ENCODE results near the gene ABCA13.

Gene ABCA13

DNA sequence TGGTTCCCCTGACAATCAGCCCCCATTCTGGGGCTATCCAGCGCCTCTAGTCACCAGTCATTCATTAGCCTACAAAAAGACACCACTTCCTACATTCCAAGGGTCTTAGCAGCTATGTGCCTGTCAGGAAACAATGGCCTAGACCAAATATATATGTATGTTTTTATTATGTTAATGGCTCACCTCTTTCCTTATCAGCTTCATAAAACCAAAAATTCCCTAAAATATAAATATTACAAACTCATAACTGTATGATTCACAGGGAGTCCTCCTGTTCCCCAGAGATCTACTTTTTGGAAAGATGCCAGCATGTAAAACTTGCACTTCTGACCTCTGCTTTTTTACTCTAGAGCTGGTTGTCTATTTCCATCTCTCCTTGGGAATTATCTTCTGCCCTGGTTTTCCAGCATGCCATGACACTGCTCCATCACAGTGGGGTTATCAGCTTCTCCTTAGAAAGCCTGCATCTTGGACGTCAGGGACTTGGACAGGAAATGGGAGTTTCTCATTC lies 79.2 kb downstream of the ABCA13 start:
- Histone ChIP-seq H3K4me1 (ENCODE audit: control insufficient read depth, insufficient read depth, low read length) (no peaks in the 10 kb centered on the region), H3K4me3 (ENCODE audit: low read depth, low read length) (no peak overlapping the region), H3K9me3 (ENCODE audit: control insufficient read depth, insufficient read depth, low read depth, low read length) (no peaks in the 10 kb centered on the region), H3K27ac (ENCODE audit: extremely low read depth, low read depth, low read length) (no peak overlapping the region), H3K36me3 (ENCODE audit: control insufficient read depth in 2 of 2, insufficient read depth in 1 of 2, low read length in 2 of 2) (no peaks in the 10 kb centered on the region)
- CTCF ChIA-PET, result interaction anchor here (0.6 kb wide), 1 partner anchor 1532 kb away, joined by 3 read pairs; no protein-coding TSS in a partner anchor
- POLR2A ChIA-PET, result no interaction called here
- TF ChIP-seq FEZF1 (tag by site-specific recombination; IDR thresholded peaks at IDR 0.05) (no peak), ZNF529 (tag by site-specific recombination; IDR thresholded peaks at IDR 0.05; ENCODE audit: insufficient replicate concordance) (no peak), REPIN1 (tag by site-specific recombination; IDR thresholded peaks at IDR 0.05; ENCODE audit: low read depth) (no peak), ZFHX2 (tag by site-specific recombination; conservative IDR thresholded peaks at IDR 0.05) (no peak), ZNF624 (tag by site-specific recombination; IDR thresholded peaks at IDR 0.05) (no peak), ZNF274 (IDR thresholded peaks at IDR 0.05; ENCODE audit: low read length) (no peak), ZNF274 (tag by site-specific recombination; IDR thresholded peaks at IDR 0.05; ENCODE audit: borderline replicate concordance) (no peak), ZNF843 (tag by site-specific recombination; IDR thresholded peaks at IDR 0.05) (no peak), ZNF184 (tag by site-specific recombination; IDR thresholded peaks at IDR 0.05) (no peak), ZNF558 (tag by site-specific recombination; IDR thresholded peaks at IDR 0.05) (no peak)
- TF ChIP-seq, protein P1, sequence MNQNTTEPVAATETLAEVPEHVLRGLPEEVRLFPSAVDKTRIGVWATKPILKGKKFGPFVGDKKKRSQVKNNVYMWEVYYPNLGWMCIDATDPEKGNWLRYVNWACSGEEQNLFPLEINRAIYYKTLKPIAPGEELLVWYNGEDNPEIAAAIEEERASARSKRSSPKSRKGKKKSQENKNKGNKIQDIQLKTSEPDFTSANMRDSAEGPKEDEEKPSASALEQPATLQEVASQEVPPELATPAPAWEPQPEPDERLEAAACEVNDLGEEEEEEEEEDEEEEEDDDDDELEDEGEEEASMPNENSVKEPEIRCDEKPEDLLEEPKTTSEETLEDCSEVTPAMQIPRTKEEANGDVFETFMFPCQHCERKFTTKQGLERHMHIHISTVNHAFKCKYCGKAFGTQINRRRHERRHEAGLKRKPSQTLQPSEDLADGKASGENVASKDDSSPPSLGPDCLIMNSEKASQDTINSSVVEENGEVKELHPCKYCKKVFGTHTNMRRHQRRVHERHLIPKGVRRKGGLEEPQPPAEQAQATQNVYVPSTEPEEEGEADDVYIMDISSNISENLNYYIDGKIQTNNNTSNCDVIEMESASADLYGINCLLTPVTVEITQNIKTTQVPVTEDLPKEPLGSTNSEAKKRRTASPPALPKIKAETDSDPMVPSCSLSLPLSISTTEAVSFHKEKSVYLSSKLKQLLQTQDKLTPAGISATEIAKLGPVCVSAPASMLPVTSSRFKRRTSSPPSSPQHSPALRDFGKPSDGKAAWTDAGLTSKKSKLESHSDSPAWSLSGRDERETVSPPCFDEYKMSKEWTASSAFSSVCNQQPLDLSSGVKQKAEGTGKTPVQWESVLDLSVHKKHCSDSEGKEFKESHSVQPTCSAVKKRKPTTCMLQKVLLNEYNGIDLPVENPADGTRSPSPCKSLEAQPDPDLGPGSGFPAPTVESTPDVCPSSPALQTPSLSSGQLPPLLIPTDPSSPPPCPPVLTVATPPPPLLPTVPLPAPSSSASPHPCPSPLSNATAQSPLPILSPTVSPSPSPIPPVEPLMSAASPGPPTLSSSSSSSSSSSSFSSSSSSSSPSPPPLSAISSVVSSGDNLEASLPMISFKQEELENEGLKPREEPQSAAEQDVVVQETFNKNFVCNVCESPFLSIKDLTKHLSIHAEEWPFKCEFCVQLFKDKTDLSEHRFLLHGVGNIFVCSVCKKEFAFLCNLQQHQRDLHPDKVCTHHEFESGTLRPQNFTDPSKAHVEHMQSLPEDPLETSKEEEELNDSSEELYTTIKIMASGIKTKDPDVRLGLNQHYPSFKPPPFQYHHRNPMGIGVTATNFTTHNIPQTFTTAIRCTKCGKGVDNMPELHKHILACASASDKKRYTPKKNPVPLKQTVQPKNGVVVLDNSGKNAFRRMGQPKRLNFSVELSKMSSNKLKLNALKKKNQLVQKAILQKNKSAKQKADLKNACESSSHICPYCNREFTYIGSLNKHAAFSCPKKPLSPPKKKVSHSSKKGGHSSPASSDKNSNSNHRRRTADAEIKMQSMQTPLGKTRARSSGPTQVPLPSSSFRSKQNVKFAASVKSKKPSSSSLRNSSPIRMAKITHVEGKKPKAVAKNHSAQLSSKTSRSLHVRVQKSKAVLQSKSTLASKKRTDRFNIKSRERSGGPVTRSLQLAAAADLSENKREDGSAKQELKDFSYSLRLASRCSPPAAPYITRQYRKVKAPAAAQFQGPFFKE (tag by site-specific recombination; IDR thresholded peaks at IDR 0.05; ENCODE audit: borderline replicate concordance), result no peak

DNA sequence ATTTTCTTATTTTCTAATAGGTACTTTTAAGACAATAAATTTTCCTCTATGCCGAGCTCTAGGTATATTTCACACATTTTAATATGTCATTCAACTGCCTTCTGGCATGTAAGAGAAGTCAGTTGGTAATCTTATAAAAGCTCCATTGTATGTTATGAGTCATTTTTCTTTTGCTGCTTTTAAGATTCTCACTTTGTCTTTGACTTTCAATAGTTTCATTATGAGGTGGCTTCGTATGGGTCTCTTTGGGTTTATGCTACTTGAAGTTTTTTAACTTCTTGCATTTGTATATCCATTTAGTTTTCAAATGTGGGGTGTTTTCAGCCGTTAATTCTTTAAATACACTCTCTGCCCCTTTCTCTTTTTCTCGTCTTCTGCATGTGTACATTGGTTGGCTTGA lies 80.5 kb downstream of the ABCA13 start:
- H3K36me3 ChIP-seq (ENCODE audit: control insufficient read depth in 2 of 2, insufficient read depth in 1 of 2, low read length in 2 of 2), result no peaks in the 10 kb centered on the region
- H3K4me1 ChIP-seq (ENCODE audit: control insufficient read depth, insufficient read depth, low read length), result no peaks in the 10 kb centered on the region
- ChIA-PET POLR2A (no interaction called here), CTCF (no interaction called here)
- H3K27ac ChIP-seq (ENCODE audit: extremely low read depth, low read depth, low read length), result no peak overlapping the region
- H3K9me3 ChIP-seq (ENCODE audit: control insufficient read depth, insufficient read depth, low read depth, low read length), result no peaks in the 10 kb centered on the region
- no peak overlapping the region for H3K4me3 ChIP-seq (ENCODE audit: low read depth, low read length)
- TF ChIP-seq ZFP3 (tag by site-specific recombination; IDR thresholded peaks at IDR 0.05; ENCODE audit: low read depth) (no peak), ZNF777 (tag by site-specific recombination; IDR thresholded peaks at IDR 0.05; ENCODE audit: borderline replicate concordance) (no peak), SALL2 (tag by site-specific recombination; IDR thresholded peaks at IDR 0.05; ENCODE audit: borderline replicate concordance) (no peak), IKZF3 (tag by site-specific recombination; IDR thresholded peaks at IDR 0.05) (no peak), ZNF621 (tag by site-specific recombination; IDR thresholded peaks at IDR 0.05) (no peak), ZNF837 (tag by site-specific recombination; IDR thresholded peaks at IDR 0.05) (no peak), ZNF747 (tag by site-specific recombination; IDR thresholded peaks at IDR 0.05) (no peak), ZNF549 (tag by site-specific recombination; IDR thresholded peaks at IDR 0.05) (no peak), ZNF354C (tag by site-specific recombination; IDR thresholded peaks at IDR 0.05; ENCODE audit: borderline replicate concordance, low read depth) (no peak)
- TF ChIP-seq, protein P2, sequence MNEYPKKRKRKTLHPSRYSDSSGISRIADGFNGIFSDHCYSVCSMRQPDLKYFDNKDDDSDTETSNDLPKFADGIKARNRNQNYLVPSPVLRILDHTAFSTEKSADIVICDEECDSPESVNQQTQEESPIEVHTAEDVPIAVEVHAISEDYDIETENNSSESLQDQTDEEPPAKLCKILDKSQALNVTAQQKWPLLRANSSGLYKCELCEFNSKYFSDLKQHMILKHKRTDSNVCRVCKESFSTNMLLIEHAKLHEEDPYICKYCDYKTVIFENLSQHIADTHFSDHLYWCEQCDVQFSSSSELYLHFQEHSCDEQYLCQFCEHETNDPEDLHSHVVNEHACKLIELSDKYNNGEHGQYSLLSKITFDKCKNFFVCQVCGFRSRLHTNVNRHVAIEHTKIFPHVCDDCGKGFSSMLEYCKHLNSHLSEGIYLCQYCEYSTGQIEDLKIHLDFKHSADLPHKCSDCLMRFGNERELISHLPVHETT (tag by site-specific recombination; IDR thresholded peaks at IDR 0.05), result no peak
- TF ChIP-seq, protein P3, sequence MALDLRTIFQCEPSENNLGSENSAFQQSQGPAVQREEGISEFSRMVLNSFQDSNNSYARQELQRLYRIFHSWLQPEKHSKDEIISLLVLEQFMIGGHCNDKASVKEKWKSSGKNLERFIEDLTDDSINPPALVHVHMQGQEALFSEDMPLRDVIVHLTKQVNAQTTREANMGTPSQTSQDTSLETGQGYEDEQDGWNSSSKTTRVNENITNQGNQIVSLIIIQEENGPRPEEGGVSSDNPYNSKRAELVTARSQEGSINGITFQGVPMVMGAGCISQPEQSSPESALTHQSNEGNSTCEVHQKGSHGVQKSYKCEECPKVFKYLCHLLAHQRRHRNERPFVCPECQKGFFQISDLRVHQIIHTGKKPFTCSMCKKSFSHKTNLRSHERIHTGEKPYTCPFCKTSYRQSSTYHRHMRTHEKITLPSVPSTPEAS (tag by site-specific recombination; IDR thresholded peaks at IDR 0.05), result no peak
- TF ChIP-seq, protein P4, sequence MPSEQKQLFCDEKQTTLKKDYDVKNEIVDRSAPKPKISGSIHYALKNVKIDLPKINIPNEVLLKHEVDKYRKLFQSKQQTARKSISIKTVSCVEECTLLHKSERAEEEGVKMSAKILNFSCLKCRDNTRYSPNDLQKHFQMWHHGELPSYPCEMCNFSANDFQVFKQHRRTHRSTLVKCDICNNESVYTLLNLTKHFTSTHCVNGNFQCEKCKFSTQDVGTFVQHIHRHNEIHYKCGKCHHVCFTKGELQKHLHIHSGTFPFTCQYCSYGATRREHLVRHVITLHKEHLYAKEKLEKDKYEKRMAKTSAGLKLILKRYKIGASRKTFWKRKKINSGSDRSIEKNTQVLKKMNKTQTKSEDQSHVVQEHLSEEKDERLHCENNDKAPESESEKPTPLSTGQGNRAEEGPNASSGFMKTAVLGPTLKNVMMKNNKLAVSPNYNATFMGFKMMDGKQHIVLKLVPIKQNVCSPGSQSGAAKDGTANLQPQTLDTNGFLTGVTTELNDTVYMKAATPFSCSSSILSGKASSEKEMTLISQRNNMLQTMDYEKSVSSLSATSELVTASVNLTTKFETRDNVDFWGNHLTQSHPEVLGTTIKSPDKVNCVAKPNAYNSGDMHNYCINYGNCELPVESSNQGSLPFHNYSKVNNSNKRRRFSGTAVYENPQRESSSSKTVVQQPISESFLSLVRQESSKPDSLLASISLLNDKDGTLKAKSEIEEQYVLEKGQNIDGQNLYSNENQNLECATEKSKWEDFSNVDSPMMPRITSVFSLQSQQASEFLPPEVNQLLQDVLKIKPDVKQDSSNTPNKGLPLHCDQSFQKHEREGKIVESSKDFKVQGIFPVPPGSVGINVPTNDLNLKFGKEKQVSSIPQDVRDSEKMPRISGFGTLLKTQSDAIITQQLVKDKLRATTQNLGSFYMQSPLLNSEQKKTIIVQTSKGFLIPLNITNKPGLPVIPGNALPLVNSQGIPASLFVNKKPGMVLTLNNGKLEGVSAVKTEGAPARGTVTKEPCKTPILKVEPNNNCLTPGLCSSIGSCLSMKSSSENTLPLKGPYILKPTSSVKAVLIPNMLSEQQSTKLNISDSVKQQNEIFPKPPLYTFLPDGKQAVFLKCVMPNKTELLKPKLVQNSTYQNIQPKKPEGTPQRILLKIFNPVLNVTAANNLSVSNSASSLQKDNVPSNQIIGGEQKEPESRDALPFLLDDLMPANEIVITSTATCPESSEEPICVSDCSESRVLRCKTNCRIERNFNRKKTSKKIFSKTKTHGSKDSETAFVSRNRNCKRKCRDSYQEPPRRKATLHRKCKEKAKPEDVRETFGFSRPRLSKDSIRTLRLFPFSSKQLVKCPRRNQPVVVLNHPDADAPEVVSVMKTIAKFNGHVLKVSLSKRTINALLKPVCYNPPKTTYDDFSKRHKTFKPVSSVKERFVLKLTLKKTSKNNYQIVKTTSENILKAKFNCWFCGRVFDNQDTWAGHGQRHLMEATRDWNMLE (tag by site-specific recombination; conservative IDR thresholded peaks at IDR 0.05; ENCODE audit: low read depth), result no peak
